HCT116 (cell line): ENCODE measurements around the gene GRIP1. TPM values are rescaled to one million over a fixed set of nuclear protein-coding genes. Genes with fewer than 3 reads are reported as not detected.

ENCODE experiments used
- ATAC-seq: fragments of 200-7000 bp; cut with Tn5 transposase; 2 replicates; pipeline ENCODE4 v1.9.1; 2020; ENCODE audit warnings: mild to moderate bottlenecking, moderate library complexity
- BruUV-seq: library from RNA; stranded (reverse); fragments of 400-500 nt; replicated peaks from 2 replicates; lab custom pipeline; 2021; lab: Mats Ljungman, UMichigan
- CTCF ChIA-PET: fragments of 300-600 bp; sonication (Branson Sonifier 250); formaldehyde crosslinking; loops from one replicate; lab custom pipeline; 2021; ENCODE audit warnings: antibody characterized with exemption; lab: Charles Lee
- POLR2A ChIA-PET: fragments of 300-600, 350-600 bp; sonication (Branson Sonifier 250); formaldehyde crosslinking; loops from one replicate; lab custom pipeline; 2021; ENCODE audit warnings: antibody characterized with exemption; lab: Charles Lee
- RAD21 ChIA-PET, 2 experiments: fragments of 300-600 bp; sonication (Branson Sonifier 250); formaldehyde crosslinking; loops; one replicate each; lab custom pipeline; 2023; ENCODE audit warnings: low total read pairs in 2 of 2; ENCODE audit not compliant: uncharacterized antibody in 2 of 2, unreplicated experiment in 2 of 2, low non-redundant PET in 1 of 2; lab: Charles Lee
- DNase-seq: peaks from one replicate; pipeline ENCODE4 v3.0.0-alpha.2; 2010; ENCODE audit warnings: low read depth, low spot score
- H2AFZ ChIP-seq: fragments of 200-600 bp; shearing (Covaris generic), sonication (generic); 2 replicates; pipeline ENCODE4 v1.6.1; 2017; ENCODE audit warnings: low read depth, mixed run types, mixed read lengths, antibody characterized with exemption, low read length; ENCODE audit not compliant: poor library complexity, severe bottlenecking
- H3K27ac ChIP-seq: 2 replicates; pipeline ENCODE4 v1.5.1; 2012; ENCODE audit warnings: low read depth, low read length
- H3K27me3 ChIP-seq: fragments of 200-600 bp; sonication (generic); 2 replicates; pipeline ENCODE4 v1.6.1; 2016; ENCODE audit warnings: mixed run types, low read length, mixed read lengths; ENCODE audit not compliant: insufficient read depth
- H3K36me3 ChIP-seq, 2 experiments: fragments of 200-500 bp in 1 of 2; fragments of 200-600 bp in 1 of 2; sonication (Bioruptor generic) in 1 of 2; sonication (generic) in 1 of 2; 2 replicates each; pipeline versions ENCODE4 v1.5.1 to v1.6.1; 2014 to 2016; ENCODE audit warnings: low read length in 2 of 2, inconsistent platforms in 1 of 2, mixed read lengths in 1 of 2, mixed run types in 1 of 2; ENCODE audit not compliant: insufficient read depth in 2 of 2, control insufficient read depth in 1 of 2
- H3K4me1 ChIP-seq, 2 experiments: fragments of 200-600 bp in 1 of 2; sonication (generic) in 1 of 2; 2 replicates each; pipeline versions ENCODE4 v1.5.1 to v1.6.1; 2012 to 2017; ENCODE audit warnings: low read length in 2 of 2, inconsistent platforms in 1 of 2, mild to moderate bottlenecking in 1 of 2, mixed read lengths in 1 of 2, mixed run types in 1 of 2, moderate library complexity in 1 of 2; ENCODE audit not compliant: insufficient read depth in 2 of 2, control insufficient read depth in 1 of 2
- H3K4me2 ChIP-seq: fragments of 200-600 bp; sonication (generic); 2 replicates; pipeline ENCODE4 v1.6.1; 2017; ENCODE audit warnings: mixed run types, low read length, mixed read lengths
- H3K4me3 ChIP-seq, 2 experiments: fragments of 200-600 bp in 1 of 2; sonication (generic) in 1 of 2; replicated peaks in 1 of 2; 2 replicates each; pipeline ENCODE4 v1.5.1; 2011 to 2016; ENCODE audit warnings: low read length in 2 of 2, control low read depth in 1 of 2, low read depth in 1 of 2, mild to moderate bottlenecking in 1 of 2, mixed read lengths in 1 of 2, mixed run types in 1 of 2
- H3K79me2 ChIP-seq: fragments of 200-600 bp; sonication (generic); 2 replicates; pipeline ENCODE4 v1.6.1; 2017; ENCODE audit warnings: mild to moderate bottlenecking, mixed run types, low read length, moderate library complexity, mixed read lengths; ENCODE audit not compliant: insufficient read depth
- H3K9ac ChIP-seq: fragments of 200-600 bp; sonication (generic); 2 replicates; pipeline ENCODE4 v1.6.1; 2016; ENCODE audit warnings: low read length, mixed read lengths
- H3K9me2 ChIP-seq: fragments of 200-600 bp; sonication (generic), shearing (Covaris generic); 2 replicates; pipeline ENCODE4 v1.6.1; 2017; ENCODE audit warnings: mixed run types, mild to moderate bottlenecking, moderate library complexity; ENCODE audit not compliant: insufficient read depth
- H3K9me3 ChIP-seq, 2 experiments: fragments of 200-500 bp in 1 of 2; fragments of 200-600 bp in 1 of 2; sonication (Bioruptor generic) in 1 of 2; sonication (generic) in 1 of 2; 2 replicates each; pipeline ENCODE4 v1.6.1; 2014 to 2017; ENCODE audit warnings: low read length in 2 of 2, mixed read lengths in 2 of 2, inconsistent platforms in 1 of 2, low read depth in 1 of 2, mild to moderate bottlenecking in 1 of 2, mixed run types in 1 of 2, moderate library complexity in 1 of 2; ENCODE audit not compliant: control insufficient read depth in 1 of 2, insufficient read depth in 1 of 2
- H4K20me1 ChIP-seq: fragments of 200-600 bp; sonication (generic), shearing (Covaris generic); 2 replicates; pipeline ENCODE4 v1.6.1; 2017; ENCODE audit warnings: mixed run types, mild to moderate bottlenecking, moderate library complexity; ENCODE audit not compliant: insufficient read depth
- CTCF ChIP-seq, 3 experiments: fragments of 200-600 bp in 1 of 3; sonication (generic) in 1 of 3; IDR thresholded peaks in 2 of 3; conservative IDR thresholded peaks in 1 of 3; 2 replicates each; pipeline ENCODE4 v1.5.1; 2012 to 2017; ENCODE audit warnings: low read depth in 2 of 3, low read length in 2 of 3, antibody characterized with exemption in 1 of 3, borderline replicate concordance in 1 of 3, control low read depth in 1 of 3, mild to moderate bottlenecking in 1 of 3, mixed read lengths in 1 of 3, mixed run types in 1 of 3, moderate library complexity in 1 of 3; ENCODE audit not compliant: insufficient read depth in 1 of 3
- EGR1 ChIP-seq: IDR thresholded peaks from 2 replicates; pipeline ENCODE4 v1.6.1; 2012; ENCODE audit warnings: low read depth
- ELF1 ChIP-seq: IDR thresholded peaks from 2 replicates; pipeline ENCODE4 v1.6.1; 2012; ENCODE audit warnings: low read depth, borderline replicate concordance
- RAD21 ChIP-seq: IDR thresholded peaks from 2 replicates; pipeline ENCODE4 v1.6.1; 2012; ENCODE audit warnings: low read depth, mild to moderate bottlenecking
- ZBTB33 ChIP-seq: IDR thresholded peaks from 2 replicates; pipeline ENCODE4 v1.6.1; 2011; ENCODE audit warnings: mild to moderate bottlenecking, low read length, moderate library complexity; ENCODE audit not compliant: insufficient replicate concordance; ENCODE audit errors: extremely low read depth
- intact Hi-C: fragments of 100-400 bp; cut with micrococcal nuclease; formaldehyde crosslinking; loops from 2 replicates; pipeline ENCODE4 v1.10.0; 2022
- total RNA-seq: library from RNA; stranded (reverse); gene quantifications from one replicate; pipeline ENCODE4 v1.2.1, GENCODE V29; 2021; ENCODE audit not compliant: unreplicated experiment

The GRIP1 gene
- total RNA-seq, 1 experiment from 2014 or later, result not detected

GRCh38 chr12:66409195-66409871 lies 269.5 kb downstream of the GRIP1 start:
- ChIA-PET RAD21 (no interaction called here), CTCF (interaction anchor here (0.7 to 2.6 kb wide), 6 partner anchors 9 to 240 kb away, joined by 3 to 17 read pairs (median 6); no protein-coding TSS in a partner anchor)
- DNase-seq (peak; percentile 57), ATAC-seq (peak; percentile 92)
- Histone ChIP-seq H3K36me3 (no peaks in the 10 kb centered on the region), H3K4me2 (no peak overlapping the region), H4K20me1 (no peaks in the 10 kb centered on the region), H3K9ac (no peak overlapping the region), H3K79me2 (no peaks in the 10 kb centered on the region), H3K27ac (no peak overlapping the region), H3K9me2 (no peaks in the 10 kb centered on the region), H3K27me3 (no peaks in the 10 kb centered on the region), H3K4me1 (peaks cover 0 to 4% of the 10 kb centered on the region in 2 experiments; a peak in 1 of 4 replicates), H2AFZ (no peak overlapping the region)
- no TSS peak for BruUV-seq
- intact Hi-C loops, result loop anchor here (1.0 to 5.0 kb wide), 5 partner anchors 57 to 277 kb away; partner anchors contain the start of gene LLPH
- TF ChIP-seq EGR1 (no peak), CTCF (IDR thresholded peaks at IDR 0.05 in 2 of 3, conservative IDR thresholded peaks at IDR 0.05 in 1 of 3; ENCODE audit: borderline replicate concordance in 1 of 3, insufficient read depth in 1 of 3, low read depth in 2 of 3, low read length in 2 of 3) (peak; percentile 85 to 92 (median 86)), ELF1 (no peak), ZBTB33 (no peak), RAD21 (peak; percentile 88)
- TF ChIP-seq, all 23 proteins: peak for 2
- POLR2A ChIA-PET, result no interaction called here
- Histone ChIP-seq H3K4me3 (no peak overlapping the region), H3K9me3 (no peaks in the 10 kb centered on the region)
